Activated CD4-positive, alpha-beta memory T cell treated with anti-CD3 and anti-CD28 coated beads for 36 hours (primary cell): ENCODE measurements around the gene SUCLA2. TPM values are rescaled to one million over a fixed set of nuclear protein-coding genes. Genes with fewer than 3 reads are reported as not detected.
"Not testable (repeated sequence)": the region's sequence is repeated elsewhere in the genome, so short reads cannot be mapped to it uniquely, and the experiment has no call there.

Experiments used
- CTCF ChIA-PET: fragments of 350-600 bp; sonication (Branson Sonifier 250); formaldehyde crosslinking; loops from one replicate; lab custom pipeline; 2021; ENCODE audit warnings: antibody characterized with exemption, inconsistent platforms; lab: Charles Lee
- POLR2A ChIA-PET: fragments of 350-600 bp; sonication (Branson Sonifier 250); formaldehyde crosslinking; loops from one replicate; lab custom pipeline; 2021; ENCODE audit warnings: antibody characterized with exemption; lab: Charles Lee
- DNase-seq: peaks from one replicate; pipeline ENCODE4 v3.0.0-alpha.2; 2020
- H3K27ac Mint-ChIP-seq: one replicate; pipeline ENCODE4 v1.8.0; 2021; ENCODE audit warnings: mixed read lengths
- H3K27me3 Mint-ChIP-seq: one replicate; pipeline ENCODE4 v1.8.0; 2021; ENCODE audit warnings: mixed read lengths
- H3K36me3 Mint-ChIP-seq: one replicate; pipeline ENCODE4 v1.8.0; 2021; ENCODE audit warnings: mixed read lengths
- H3K4me1 Mint-ChIP-seq: one replicate; pipeline ENCODE4 v1.8.0; 2021; ENCODE audit warnings: low read depth, mixed read lengths
- H3K4me3 Mint-ChIP-seq: one replicate; pipeline ENCODE4 v1.8.0; 2021; ENCODE audit warnings: mild to moderate bottlenecking, mixed read lengths
- H3K9me3 Mint-ChIP-seq: one replicate; pipeline ENCODE4 v1.8.0; 2021; ENCODE audit warnings: mixed read lengths
- intact Hi-C: fragments of 100-400 bp; cut with micrococcal nuclease; formaldehyde crosslinking; loops from one replicate; pipeline ENCODE4 v1.15.1; 2023
- total RNA-seq, 2 experiments: library from RNA; stranded (reverse); gene quantifications; one replicate each; pipeline ENCODE4 v1.2.3, GENCODE V29; 2021

The SUCLA2 gene
- total RNA-seq, 2 experiments from 2014 or later = 39.2 to 41.3 TPM

DNA sequence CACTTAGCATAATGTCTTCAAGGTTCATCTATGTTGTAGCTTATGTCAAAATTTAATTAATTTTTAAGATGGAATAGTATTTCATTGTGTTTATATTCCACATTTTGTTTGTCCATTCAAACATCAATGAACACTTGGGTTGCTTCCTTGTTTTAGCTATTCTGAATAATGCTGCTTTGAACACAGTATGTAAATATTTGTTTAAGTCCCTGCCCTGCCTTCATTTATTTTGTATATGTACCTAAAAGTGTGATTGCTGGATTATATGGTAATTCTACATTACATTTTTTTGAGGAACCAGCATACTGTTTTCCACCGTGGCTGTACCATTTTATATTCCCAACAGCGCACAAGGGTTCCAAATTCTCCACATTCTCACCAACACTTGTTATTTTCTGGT, 17.6 kb upstream of the SUCLA2 start:
- POLR2A ChIA-PET = no interaction called here
- H3K27ac Mint-ChIP-seq = no peak overlapping the region
- H3K4me3 Mint-ChIP-seq = no peak overlapping the region
- H3K36me3 Mint-ChIP-seq = peaks cover 5% of the 10 kb centered on the region
- no peaks in the 10 kb centered on the region for H3K4me1 Mint-ChIP-seq
- H3K27me3 Mint-ChIP-seq = no peaks in the 10 kb centered on the region
- no peaks in the 10 kb centered on the region for H3K9me3 Mint-ChIP-seq
- CTCF ChIA-PET = no interaction called here
- intact Hi-C loops = no loop called here
- DNase-seq = no peak

DNA sequence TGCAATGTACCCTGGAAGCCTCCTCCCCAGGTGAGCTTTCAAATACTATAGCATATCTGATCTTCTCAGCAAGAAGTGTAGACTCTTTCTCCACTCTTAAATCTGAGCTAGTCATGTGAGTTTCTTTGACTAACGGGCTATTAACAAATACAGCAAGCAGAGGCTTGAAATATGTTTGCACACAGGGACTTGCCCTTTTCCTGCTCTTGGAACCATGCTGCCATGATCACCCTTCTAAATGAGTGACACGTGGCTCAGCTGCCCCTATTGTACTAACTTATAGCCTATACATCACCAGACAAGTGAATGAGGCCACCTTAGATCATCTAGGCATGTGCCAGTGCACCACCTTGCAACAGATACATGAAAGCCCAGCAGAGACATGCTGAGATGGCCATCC, 13.3 kb upstream of the SUCLA2 start:
- intact Hi-C loops = no loop called here
- no peak overlapping the region for H3K4me3 Mint-ChIP-seq
- DNase-seq = no peak
- H3K27me3 Mint-ChIP-seq = no peaks in the 10 kb centered on the region
- ChIA-PET CTCF (no interaction called here), POLR2A (no interaction called here)
- H3K9me3 Mint-ChIP-seq = no peaks in the 10 kb centered on the region
- no peak overlapping the region for H3K27ac Mint-ChIP-seq
- H3K4me1 Mint-ChIP-seq = no peaks in the 10 kb centered on the region
- H3K36me3 Mint-ChIP-seq = peaks cover 5% of the 10 kb centered on the region

DNA sequence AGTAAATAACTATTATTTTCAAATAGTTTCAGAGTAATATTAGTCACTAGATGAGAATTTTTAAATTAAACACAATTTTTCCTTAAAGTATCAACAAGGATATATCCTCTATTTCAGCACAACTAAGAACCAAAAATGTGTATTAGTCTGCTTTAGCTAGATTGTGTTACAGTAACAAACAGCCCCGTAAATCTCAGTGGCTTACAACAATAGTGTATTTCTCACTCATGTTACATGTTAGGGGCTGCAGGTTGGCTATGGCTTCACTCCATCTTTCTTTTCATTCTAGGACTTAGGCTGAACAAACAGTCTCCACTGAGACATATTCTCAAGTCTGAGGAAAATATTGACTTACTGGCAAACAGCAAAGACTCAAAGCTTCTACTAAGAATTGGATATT, 11.6 kb upstream of the SUCLA2 start:
- ChIA-PET POLR2A (no interaction called here), CTCF (no interaction called here)
- H3K9me3 Mint-ChIP-seq = no peaks in the 10 kb centered on the region
- H3K4me1 Mint-ChIP-seq = no peaks in the 10 kb centered on the region
- no peak overlapping the region for H3K27ac Mint-ChIP-seq
- no peaks in the 10 kb centered on the region for H3K27me3 Mint-ChIP-seq
- intact Hi-C loops = no loop called here
- no peak for DNase-seq
- peaks cover 7% of the 10 kb centered on the region for H3K36me3 Mint-ChIP-seq
- H3K4me3 Mint-ChIP-seq = no peak overlapping the region

DNA sequence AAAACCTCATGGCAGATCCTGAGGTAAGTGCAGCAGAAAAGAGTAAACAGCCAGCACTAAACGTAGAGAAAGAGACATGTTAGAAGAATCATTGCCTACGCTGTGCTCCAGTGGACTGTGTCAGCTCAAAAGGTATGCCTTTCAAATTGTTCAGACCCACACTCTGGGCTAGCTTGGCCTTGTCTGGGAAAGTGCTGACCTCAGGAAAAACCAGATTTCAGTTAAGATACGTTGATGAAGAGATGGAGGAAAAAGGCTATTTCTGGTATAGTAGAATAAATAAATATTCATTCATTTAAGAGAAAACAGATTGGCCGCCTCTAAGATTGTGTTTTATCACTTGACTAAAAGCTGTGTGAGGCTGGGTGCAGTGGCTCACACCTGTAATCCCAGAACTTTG, 9.6 kb upstream of the SUCLA2 start:
- ChIA-PET POLR2A (no interaction called here), CTCF (no interaction called here)
- intact Hi-C loops = no loop called here

DNA sequence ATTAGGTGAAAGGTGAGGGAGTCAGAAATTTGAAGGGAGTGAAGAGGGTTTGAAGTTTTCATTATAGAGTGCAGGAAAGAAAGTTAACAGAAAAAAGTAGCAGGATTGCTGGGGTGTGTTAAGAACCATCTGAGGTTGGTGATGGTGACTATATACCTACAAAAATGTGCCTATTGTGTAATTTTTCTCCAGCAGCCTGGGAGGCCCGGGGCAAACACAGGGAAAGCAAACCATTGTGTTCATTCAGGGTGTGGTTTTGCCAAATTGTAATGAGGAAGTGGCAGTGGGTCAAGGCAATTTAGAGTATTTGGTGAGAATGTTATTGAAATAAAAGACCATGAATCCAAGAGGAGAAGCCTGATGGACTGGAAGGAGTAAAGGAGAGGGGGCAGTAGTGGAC, 8.2 kb upstream of the SUCLA2 start:
- ChIA-PET CTCF (no interaction called here), POLR2A (no interaction called here)
- intact Hi-C loops = loop anchor here (10.0 kb wide), 1 partner anchor 1214 kb away; the partner anchor contains the start of gene ESD

More for the DNA sequence above, 9.6 kb upstream of the SUCLA2 start:
- Mint-ChIP-seq H3K4me3 (no peak overlapping the region), H3K9me3 (no peaks in the 10 kb centered on the region), H3K36me3 (peaks cover 7% of the 10 kb centered on the region), H3K4me1 (no peaks in the 10 kb centered on the region), H3K27ac (no peak overlapping the region), H3K27me3 (no peaks in the 10 kb centered on the region)
- DNase-seq = no peak

DNA sequence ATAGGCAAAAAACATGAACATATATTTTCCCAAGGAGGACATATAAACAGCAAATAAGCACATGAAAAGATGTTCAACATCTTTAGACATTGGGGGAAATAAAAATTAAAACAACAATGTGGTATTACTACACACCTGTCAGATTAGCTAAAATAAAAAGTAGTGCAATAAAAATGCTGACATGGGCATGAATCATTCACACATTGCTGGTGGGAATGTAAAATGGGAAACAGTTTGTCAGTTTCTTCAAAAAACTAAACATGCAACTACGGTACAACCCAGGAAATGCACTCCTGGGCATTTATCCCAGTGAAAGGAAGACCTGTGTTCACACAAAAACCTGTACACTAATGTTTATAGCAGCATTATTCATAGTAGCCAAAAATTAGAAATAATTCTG, 5.3 kb upstream of the SUCLA2 start:
- intact Hi-C loops = loop anchor here (10.0 kb wide), 1 partner anchor 1212 kb away; the partner anchor contains the start of gene ESD
- Mint-ChIP-seq H3K4me1 (peaks cover 5% of the 10 kb centered on the region), H3K4me3 (no peak overlapping the region), H3K36me3 (peaks cover 2% of the 10 kb centered on the region), H3K27ac (no peak overlapping the region), H3K9me3 (no peaks in the 10 kb centered on the region), H3K27me3 (no peaks in the 10 kb centered on the region)
- ChIA-PET POLR2A (interaction anchor here (0.6 kb wide), 1 partner anchor 1136 kb away, joined by 3 read pairs; no protein-coding TSS in a partner anchor), CTCF (interaction anchor here (0.8 to 1.4 kb wide), 3 partner anchors 9 to 395 kb away, joined by 3 to 4 read pairs (median 3); partner anchors contain the start of gene NUDT15)
- no peak for DNase-seq

More for the DNA sequence above, 8.2 kb upstream of the SUCLA2 start:
- Mint-ChIP-seq H3K27me3 (no peaks in the 10 kb centered on the region), H3K9me3 (no peaks in the 10 kb centered on the region), H3K4me1 (no peaks in the 10 kb centered on the region), H3K27ac (no peak overlapping the region), H3K4me3 (no peak overlapping the region), H3K36me3 (peaks cover 6% of the 10 kb centered on the region)
- no peak for DNase-seq

DNA sequence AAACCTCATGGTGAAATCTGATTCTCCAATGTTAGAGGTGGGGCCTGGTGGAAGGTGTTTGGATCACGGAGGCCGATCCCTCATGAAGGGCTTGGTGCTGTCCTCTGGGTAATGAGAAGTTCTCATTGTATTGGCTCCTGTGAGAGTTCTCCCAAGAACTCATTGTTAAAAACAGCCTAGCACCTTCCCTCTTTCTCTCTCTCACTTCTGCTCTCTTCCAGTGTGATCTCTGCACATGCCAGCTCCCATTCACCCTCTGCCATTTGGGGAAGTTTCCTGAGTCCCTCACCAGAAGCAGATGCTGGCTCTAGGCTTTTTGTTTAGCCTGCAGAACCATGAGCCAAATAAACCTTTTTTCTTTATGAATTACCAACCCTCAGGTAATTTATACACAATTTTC, 3.1 kb upstream of the SUCLA2 start:
- peaks cover 16% of the 10 kb centered on the region for H3K4me1 Mint-ChIP-seq
- POLR2A ChIA-PET = no interaction called here
- H3K9me3 Mint-ChIP-seq = no peaks in the 10 kb centered on the region
- no peak for DNase-seq
- no peak overlapping the region for H3K27ac Mint-ChIP-seq
- H3K27me3 Mint-ChIP-seq = no peaks in the 10 kb centered on the region
- H3K36me3 Mint-ChIP-seq = peaks cover 2% of the 10 kb centered on the region
- CTCF ChIA-PET = no interaction called here
- H3K4me3 Mint-ChIP-seq = no peak overlapping the region
- intact Hi-C loops = loop anchor here (10.0 kb wide), 1 partner anchor 1209 kb away; the partner anchor contains the start of gene ESD

DNA sequence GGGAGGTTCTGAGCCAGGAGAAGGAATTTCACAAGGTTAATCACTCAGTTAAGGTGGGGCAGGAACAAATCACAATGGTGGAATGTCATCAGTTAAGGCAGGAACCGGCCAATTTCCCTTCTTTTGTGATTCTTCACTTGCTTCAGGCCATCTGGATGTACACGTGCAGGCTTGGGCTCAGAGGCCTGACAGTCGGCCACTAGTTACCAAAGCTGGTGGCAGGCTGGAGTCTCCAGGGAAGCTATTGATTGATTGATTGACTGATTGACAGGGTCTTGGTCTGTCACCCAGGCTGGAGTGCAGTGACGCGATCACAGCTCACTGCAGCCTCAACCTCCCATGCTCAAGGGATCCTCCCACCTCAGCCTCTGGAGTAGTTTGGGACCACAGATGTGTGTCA, 926 bp upstream of the SUCLA2 start:
- H3K27me3 Mint-ChIP-seq, H3K27ac Mint-ChIP-seq, POLR2A ChIA-PET, H3K36me3 Mint-ChIP-seq, DNase-seq, H3K9me3 Mint-ChIP-seq: not testable (repeated sequence)
- intact Hi-C loops = loop anchor here (1.0 to 10.0 kb wide), 3 partner anchors 35 to 1207 kb away; partner anchors contain the start of genes ESD, MED4 and NUDT15
- Mint-ChIP-seq H3K4me1 (peaks cover 29% of the 10 kb centered on the region), H3K4me3 (peak overlapping the region; percentile 93)
- CTCF ChIA-PET = interaction anchor here (1.8 kb wide), 1 partner anchor 36 kb away, joined by 7 read pairs; the partner anchor contains the start of gene NUDT15

DNA sequence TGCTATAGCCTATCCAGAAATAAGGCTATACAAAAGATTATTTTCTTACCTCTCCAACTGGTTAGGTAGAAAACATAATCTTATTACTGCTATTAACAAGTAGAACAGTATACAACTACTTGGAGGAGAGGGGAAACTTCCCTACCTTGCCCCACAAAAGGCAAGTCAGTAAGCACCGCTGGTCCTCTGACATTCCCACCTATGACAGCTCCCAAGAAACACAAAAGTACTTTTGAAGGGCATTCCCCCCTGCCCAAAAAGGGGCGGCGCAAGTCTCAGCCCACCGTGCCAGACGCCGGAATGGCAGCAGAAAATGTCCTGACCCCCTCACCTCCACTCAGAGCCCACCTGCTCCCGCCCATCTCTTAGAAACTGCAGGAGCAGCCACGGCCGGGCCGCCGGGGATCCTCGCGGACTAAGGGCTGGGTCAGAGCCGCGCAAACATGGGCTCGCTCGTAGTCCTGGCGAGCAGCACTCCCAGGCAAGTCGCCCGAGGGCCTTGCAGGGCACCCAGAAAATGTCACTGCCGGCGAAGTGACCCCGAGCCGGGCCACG, 437 bp downstream of the SUCLA2 start:
- POLR2A ChIA-PET = interaction anchor here (1.2 kb wide), 1 partner anchor 37 kb away, joined by 9 read pairs; the partner anchor contains the start of gene NUDT15
- Mint-ChIP-seq H3K9me3 (no peaks in the 10 kb centered on the region), H3K4me1 (peaks cover 29% of the 10 kb centered on the region), H3K4me3 (peak overlapping the region; percentile 93), H3K36me3 (peaks cover 2% of the 10 kb centered on the region), H3K27ac (peak overlapping the region; percentile 15), H3K27me3 (no peaks in the 10 kb centered on the region)
- CTCF ChIA-PET = interaction anchor here (1.8 to 2.9 kb wide), 2 partner anchors 37 kb away, joined by 7 to 13 read pairs; partner anchors contain the start of gene NUDT15
- DNase-seq = no peak
- intact Hi-C loops = loop anchor here (1.0 to 10.0 kb wide), 3 partner anchors 37 to 1206 kb away; partner anchors contain the start of genes ESD, MED4 and NUDT15

DNA sequence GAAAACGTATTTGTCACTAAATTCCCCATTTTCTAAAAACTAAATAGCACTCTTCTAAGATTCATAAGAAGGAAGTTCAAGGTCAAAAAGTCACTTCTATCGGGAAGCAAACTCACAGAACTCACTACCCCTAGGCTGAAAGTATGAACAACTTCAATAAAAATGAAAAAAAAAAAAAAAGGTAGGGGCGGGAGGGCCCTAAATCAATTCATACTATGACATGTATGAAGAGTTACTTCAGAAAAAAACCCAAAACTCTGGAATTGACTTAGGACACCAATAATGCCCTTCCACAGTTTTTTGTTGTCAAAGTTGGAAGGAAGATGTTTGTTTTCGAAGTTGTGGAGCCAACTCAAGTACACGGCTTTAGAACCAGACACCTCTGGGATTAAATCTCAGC, 1.1 kb downstream of the SUCLA2 start:
- Mint-ChIP-seq H3K36me3 (peaks cover 2% of the 10 kb centered on the region), H3K9me3 (no peaks in the 10 kb centered on the region), H3K27ac (no peak overlapping the region), H3K4me1 (peaks cover 29% of the 10 kb centered on the region), H3K27me3 (no peaks in the 10 kb centered on the region), H3K4me3 (peak overlapping the region; percentile 93)
- intact Hi-C loops = loop anchor here (10.0 kb wide), 1 partner anchor 1205 kb away; the partner anchor contains the start of gene ESD
- POLR2A ChIA-PET = interaction anchor here (0.7 kb wide), 1 partner anchor 23 kb away, joined by 3 read pairs; no protein-coding TSS in a partner anchor
- DNase-seq = no peak
- CTCF ChIA-PET = interaction anchor here (2.9 kb wide), 1 partner anchor 37 kb away, joined by 13 read pairs; the partner anchor contains the start of gene NUDT15

DNA sequence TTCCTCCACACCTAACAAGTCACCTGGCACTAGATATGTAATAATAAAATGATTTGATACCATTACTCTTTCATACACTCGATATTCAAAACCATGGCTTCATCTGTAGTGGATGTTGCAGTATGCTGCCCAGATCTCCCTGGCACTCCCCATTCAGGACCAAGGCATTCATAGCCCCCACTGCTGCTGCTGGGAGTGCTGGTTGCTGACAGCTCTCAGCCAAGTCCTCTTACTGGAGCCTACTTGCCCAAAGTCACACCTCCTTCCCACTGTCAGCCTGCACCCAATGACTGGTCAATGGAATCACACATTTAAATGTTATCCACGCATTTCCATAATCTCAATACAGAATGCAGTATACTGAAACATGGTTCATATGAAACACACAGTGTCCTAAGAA, 3.7 kb downstream of the SUCLA2 start:
- H3K27me3 Mint-ChIP-seq = no peaks in the 10 kb centered on the region
- H3K36me3 Mint-ChIP-seq = peaks cover 13% of the 10 kb centered on the region
- ChIA-PET POLR2A (no interaction called here), CTCF (interaction anchor here (0.9 to 2.6 kb wide), 2 partner anchors 9 to 41 kb away, joined by 3 to 9 read pairs; partner anchors contain the start of gene NUDT15)
- no peak overlapping the region for H3K27ac Mint-ChIP-seq
- no peak overlapping the region for H3K4me3 Mint-ChIP-seq
- peaks cover 29% of the 10 kb centered on the region for H3K4me1 Mint-ChIP-seq
- no peaks in the 10 kb centered on the region for H3K9me3 Mint-ChIP-seq
- no peak for DNase-seq
- intact Hi-C loops = no loop called here

DNA sequence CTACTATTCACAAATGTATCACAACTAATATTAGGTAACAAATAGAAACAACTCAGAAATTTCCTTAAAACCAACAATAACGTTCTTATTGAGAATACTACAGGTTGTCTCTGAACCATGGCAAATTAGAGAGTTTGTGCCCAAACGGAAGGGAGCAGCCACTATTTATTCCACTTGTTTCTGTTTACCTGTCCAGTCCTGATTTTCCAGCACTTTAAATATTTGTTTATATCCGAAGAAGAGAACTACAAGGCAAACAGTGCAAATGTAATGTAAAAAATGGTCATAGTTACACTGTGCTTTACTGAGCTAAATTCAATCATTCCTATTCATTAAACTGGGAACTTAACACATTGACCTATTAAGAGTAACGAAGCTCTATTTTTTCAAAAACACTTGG, 9.2 kb downstream of the SUCLA2 start:
- no peaks in the 10 kb centered on the region for H3K4me1 Mint-ChIP-seq
- H3K27me3 Mint-ChIP-seq = no peaks in the 10 kb centered on the region
- no peak overlapping the region for H3K4me3 Mint-ChIP-seq
- H3K9me3 Mint-ChIP-seq = no peaks in the 10 kb centered on the region
- ChIA-PET POLR2A (no interaction called here), CTCF (no interaction called here)
- peaks cover 36% of the 10 kb centered on the region for H3K36me3 Mint-ChIP-seq
- no peak overlapping the region for H3K27ac Mint-ChIP-seq
- no peak for DNase-seq
- intact Hi-C loops = no loop called here
